GM19467 (cell line): ENCODE results near the gene SLC30A2.

ENCODE experiments used
- ATAC-seq: cut with Tn5 transposase; IDR thresholded peaks from one replicate; pipeline ENCODE4 v1.9.1; 2021; ENCODE audit warnings: mild to moderate bottlenecking, moderate library complexity; ENCODE audit not compliant: unreplicated experiment

Gene SLC30A2

DNA sequence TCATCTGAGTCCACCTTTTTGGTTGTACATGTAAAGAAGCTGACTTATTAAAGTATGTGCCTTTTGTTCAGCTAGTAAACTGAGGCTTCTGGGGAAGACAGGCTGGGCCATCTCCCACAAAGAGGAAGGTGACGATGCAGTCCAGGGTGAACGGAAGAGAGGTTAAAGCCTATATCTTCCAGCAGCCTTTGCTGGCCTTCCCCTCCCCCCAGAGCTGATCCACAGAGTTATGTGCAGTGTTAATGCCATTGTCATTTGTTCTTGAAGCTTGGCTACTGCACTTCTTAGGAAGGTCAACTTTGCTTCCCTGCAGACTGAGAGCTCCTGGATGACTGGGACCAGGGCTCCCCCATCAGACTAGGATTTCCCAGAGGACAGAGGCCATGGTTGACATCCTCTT lies 2.2 kb downstream of the SLC30A2 start:
- ATAC-seq, result no peak

DNA sequence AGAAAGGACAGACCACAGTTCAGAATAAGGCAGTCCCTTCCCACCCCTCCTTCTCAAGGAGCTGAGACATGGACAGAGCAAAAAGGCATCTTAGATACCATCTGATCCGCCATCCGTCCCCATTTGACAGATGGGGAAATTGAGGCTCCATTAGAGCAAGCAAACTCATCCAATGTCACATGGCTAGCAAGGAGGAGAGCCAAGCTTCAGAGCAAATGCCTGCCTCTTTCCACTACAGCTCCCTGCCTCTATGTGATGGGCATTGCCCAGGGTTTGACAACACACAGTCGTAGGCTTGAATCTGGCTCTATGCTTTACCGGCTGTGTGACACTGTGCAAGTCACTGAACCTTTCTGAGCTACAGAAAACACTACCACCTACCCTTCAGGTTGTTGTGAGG lies 3.9 kb downstream of the SLC30A2 start:
- no peak for ATAC-seq

GRCh38 chr1:26041401-26041800 lies 4.5 kb downstream of the SLC30A2 start:
- no peak for ATAC-seq

GRCh38 chr1:26038904-26039303 lies 7.0 kb downstream of the SLC30A2 start:
- ATAC-seq, result no peak

GRCh38 chr1:26038477-26038876 lies 7.4 kb downstream of the SLC30A2 start:
- ATAC-seq, result no peak

DNA sequence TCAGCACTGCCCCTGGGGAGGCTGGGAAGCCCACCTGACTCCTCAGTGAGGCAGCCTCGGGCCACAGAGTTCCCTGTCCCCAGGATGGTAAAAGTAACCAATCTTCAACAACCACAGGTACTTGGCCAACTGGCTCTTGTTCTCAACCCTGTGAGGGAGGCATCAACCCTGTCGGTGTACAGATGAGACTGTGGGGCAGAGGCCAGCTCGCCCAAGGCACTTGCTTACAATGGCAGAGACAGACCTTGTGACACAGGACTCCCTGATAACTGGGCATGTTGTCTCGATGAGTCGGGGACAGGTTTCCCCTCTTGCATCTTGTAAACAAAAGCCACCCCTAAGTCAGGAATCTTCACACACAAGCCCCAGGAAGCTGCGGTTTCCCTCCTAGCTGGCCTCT lies 8.0 kb downstream of the SLC30A2 start:
- no peak for ATAC-seq

GRCh38 chr1:26036756-26037281 lies 9.1 kb downstream of the SLC30A2 start:
- no peak for ATAC-seq

GRCh38 chr1:26035959-26036755 lies 9.8 kb downstream of the SLC30A2 start:
- peak; percentile 54 for ATAC-seq

- ATAC-seq, result peak; percentile 83
Observed at GRCh38 chr1:26035203-26035958, 10.5 kb downstream of the SLC30A2 start.

- ATAC-seq, result no peak
Observed at GRCh38 chr1:26034504-26035202, 11.3 kb downstream of the SLC30A2 start.

- ATAC-seq, result no peak
Observed at GRCh38 chr1:26032656-26033357, 13.1 kb downstream of the SLC30A2 start.

DNA sequence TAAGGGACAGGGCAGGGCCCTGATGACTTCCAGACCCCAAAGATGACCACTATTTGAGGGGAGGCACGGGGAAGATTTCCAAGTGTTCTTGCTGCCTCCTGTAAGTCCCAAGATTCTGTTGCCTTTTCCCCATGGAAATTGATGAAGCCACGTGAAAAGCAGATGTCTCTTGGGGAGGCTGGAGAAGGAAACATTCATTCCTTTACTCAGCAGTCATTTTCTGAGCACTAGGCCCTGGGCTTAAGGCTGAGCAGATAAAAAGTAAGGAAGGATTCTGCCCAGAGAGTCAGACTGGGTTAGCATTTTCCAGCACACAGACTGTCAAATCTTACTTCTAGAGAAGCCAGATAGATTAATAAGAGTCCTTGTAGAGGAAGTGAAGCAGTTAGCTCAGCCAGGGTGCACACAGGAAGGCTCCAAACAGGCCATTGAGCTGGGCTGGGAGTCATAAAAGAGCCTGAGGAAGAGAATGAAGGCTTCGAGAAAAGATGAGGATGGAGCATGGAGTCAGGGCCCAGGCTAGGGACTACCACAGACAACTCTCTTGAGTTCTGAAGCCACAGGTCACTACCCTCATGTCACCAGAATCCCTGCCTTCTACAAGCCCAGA lies 14.2 kb downstream of the SLC30A2 start:
- ATAC-seq, result no peak

DNA sequence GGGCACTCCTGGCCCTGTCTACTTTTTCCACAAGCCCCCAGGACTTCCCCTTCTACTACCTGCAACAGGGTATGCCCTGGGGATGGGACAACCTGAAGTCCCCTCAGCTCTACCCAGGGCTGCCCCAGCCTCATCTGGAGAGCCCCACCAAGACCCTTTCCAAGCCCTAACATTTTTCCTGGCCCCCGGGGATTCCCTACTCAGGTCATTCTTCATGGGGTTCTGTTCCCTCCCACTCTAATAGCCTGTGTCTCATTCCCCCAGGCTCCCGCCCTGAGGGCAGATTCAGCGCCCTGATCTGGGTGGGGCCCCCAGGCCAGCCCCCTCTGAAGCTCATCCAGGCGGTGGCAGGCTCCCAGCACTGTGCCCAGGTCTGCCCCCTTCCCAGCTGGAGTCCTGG lies 14.7 kb downstream of the SLC30A2 start:
- no peak for ATAC-seq

DNA sequence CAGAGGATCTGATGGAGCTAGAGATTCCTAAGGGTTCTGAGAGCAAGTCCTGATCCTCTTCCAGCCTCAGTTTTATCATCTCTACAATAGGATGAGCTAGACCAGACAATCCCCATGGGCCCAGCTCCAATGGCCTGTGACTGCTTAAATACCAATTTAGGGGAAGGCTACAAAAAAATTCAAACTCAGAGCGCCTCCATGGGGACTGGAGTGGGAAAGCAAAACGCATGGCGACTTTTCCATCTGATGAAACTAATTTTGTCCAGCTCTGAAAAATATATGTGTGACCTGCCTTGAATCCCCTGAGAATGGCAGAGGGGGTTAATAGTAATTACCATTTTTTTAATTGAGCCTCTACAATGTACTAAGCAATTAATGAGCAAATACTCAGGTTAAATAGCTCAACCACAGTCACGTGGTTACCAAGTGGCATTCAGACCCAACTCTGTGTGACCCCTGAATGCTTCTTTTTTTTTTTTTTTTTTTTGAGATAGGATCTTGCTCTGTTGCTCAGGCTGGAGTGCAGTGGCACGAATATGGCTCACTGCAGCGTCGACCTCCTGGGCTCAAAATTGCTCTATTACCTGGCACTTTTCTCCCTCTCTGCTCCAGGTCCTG lies 15.9 kb downstream of the SLC30A2 start:
- ATAC-seq, result no peak

DNA sequence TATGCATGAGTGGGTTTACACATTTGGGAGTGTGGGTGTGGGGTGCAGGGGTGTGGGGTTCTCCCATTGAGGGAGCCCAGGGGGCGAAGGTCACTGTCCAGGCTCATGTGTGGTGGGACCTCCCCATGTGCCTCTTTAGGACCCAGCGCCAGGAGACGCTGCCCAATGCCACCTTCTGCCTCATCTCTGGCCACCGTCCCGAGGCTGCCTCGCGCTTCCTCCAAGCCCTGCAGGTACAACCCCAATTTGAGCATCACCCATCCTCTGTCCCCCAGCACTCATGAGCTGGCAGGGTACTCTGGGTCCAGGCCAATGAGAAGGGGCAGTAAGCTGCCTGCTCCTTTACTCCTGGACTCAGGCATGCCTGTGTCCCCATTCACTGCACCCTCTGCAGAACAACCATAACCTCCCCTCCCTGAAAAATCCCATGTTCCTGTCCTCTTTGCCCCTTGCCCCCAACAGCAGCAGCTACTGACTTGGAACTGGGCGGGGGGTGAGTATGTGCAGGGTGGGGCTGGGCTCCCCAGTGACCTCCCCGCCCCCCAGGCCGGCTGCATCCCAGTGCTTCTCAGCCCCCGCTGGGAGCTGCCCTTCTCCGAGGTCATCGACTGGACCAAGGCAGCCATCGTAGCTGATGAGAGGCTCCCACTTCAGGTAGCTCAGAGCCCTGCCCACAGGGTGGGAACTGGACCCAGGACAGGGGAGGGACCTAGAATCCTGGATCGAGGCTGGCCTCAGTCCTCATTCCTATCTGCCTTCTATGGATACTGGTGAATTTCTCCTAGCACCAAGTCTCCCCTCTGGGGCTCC lies 16.7 kb downstream of the SLC30A2 start:
- no peak for ATAC-seq

- ATAC-seq, result no peak
Observed at GRCh38 chr1:26028490-26028980, 17.4 kb downstream of the SLC30A2 start.

DNA sequence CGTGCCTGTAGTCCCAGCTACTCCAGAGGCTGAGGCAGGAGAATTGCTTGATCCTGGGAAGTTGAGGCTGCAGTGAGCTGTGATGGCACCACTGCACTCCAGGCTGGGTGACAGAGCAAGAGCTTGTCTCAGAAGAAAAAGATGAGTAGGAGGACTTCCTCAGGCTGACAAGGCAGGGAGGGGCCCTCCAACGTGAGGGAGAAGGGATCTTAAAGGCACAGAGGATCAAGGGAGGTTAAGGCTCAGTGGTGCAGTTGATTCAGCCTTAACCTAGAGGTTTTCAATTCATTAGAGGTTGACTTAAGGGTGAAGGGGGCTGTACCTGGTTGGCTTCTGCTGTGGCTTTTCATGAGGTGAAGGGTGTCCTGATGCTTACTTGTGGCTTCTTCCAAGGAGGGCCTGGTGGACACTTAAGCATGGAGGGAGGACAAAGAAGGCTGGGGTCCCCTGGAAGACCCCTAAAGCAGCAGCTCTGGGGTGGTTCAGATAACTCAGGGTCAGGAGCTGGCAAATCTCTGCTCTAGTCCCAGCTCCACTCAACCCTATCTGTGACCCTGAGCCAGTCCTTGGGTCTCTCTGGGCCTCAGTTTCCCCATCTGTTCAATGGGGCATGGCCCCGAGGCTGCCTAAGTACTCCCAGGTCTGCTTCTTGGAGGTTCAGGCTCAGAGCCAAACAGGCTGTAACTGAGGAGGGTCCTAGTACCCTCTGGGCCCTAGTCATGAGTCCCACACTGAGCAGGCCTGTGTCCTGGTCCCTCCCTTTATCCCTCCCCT lies 18.0 kb downstream of the SLC30A2 start:
- no peak for ATAC-seq

DNA sequence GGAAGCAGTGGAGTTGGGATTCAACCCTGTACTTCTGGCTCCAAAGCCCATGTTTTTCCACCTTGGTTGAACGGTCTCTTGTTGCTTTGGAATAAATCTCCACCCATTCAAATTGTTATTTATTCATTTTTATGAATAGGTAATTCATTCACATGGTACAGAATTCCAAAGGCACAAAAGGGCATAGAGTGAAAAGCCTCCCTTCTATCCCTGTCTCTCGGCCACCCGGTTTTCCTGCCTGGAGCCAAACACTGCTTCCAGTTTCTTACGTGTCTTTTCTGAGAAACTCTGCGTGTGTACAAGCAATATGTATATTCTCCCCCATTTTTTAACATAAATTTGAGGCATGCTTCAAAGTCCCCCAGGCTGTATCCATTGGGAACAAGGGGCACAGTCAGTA lies 20.4 kb downstream of the SLC30A2 start:
- ATAC-seq, result no peak
